Stimulated activated CD8-positive, alpha-beta memory T cell treated with anti-CD3 and anti-CD28 coated beads, Interleukin-2, amount 100 ng/mL, for 48 hours (primary cell): ENCODE measurements around the gene NUCB2.
A peak's percentile ranks its signal among the peaks of the same experiment; 100 is the strongest.

ENCODE experiments used
- DNase-seq, 2 donors: peaks; one replicate each; pipeline ENCODE4 v3.0.0-alpha.2; 2020; ENCODE audit warnings: low read depth in 2 of 2

NUCB2 gene

DNA sequence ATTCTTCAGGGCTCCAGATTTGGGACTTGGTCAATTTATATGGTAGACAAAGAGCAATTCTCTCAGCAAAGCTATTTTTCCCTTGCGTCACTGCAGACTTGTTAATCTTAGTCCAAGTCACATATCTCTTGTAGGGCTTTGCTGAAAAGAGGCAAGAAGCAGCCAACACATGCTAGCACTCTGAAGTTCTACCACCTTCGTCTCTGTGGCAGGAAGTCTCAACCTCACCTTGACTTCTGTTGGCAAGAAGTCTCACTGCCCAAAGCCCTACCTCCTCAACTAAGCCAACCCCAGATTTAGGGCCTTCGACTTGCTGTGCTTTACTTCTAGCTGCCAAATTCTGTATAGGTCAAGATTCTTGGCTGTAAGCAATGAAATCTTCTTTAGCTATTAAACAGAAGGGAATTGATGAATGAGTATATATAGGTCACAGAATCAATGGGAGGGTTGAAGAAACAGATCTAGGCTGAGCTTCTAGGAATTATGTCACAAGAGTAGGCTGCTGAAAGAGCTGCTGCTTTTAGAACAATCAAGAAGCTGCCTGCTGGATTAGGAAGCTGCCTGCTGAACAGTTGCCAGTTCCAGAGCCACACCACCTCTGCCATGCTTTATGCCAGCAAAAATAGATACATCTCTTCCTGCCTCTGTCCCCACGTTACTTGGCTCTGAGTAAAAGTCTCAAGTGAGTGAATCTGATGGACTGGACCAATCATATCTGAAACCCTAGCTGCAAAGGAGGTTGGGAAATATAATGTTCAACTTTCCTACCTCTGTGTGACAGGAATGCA, 57.5 kb downstream of the NUCB2 start:
- no peak for DNase-seq

DNA sequence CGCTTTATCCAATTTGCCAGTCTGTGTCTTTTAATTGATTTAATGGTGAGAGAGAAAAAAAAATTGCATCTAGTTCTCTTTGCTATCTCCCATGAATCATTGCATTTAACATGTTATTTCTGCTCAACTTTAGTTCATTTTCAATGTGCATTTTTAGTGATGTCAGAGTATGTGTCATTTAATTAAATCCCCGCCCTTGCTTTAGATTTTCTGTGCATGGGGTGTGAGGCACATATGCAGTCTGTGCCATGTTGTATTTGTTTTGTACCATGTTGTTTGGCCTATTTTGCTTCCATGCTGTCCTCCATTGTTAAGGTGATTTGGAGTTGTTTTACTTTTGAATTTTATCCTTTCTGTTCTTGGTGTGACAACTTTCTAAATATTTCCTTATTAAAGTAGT, 66.7 kb downstream of the NUCB2 start:
- no peak for DNase-seq

DNA sequence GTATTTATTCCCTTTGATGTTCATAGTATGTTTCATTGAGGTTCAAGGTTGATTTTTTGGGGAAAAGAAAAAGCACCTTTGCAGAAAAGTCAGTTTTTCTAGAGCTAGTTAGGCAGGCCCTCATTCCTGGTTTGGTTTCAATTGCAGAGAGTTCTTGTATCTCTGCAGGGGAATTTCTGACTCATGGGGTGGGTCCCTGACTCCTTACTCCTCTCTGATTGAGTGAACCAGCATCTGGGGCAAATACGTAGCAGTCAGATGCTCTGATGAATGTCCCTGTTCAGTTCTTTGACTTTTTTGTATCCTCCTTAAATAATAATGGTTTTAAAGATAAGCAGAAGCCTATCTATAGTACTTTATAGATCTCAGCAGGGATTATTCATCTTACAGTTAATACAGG, 67.4 kb downstream of the NUCB2 start:
- DNase-seq = peak; percentile 21 to 29

DNA sequence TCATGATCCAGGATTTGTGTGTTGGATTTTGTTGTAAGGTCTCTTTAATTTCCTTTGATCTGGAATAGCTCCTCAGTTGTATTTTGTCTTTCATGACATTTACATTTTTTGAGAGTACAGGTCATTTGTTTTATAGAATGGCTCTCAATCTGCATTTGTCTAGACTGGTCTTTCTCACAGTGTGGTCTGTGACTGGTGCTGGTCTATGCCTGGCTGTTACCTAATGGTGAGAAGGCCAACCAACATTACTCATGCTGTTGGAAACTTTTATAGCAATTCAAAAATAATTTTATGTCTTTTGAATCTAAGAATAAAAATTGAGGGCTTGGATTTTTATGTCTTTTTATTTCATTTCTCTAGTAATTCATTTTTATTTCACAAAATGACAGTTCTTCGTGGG, 71.1 kb downstream of the NUCB2 start:
- DNase-seq = no peak

DNA sequence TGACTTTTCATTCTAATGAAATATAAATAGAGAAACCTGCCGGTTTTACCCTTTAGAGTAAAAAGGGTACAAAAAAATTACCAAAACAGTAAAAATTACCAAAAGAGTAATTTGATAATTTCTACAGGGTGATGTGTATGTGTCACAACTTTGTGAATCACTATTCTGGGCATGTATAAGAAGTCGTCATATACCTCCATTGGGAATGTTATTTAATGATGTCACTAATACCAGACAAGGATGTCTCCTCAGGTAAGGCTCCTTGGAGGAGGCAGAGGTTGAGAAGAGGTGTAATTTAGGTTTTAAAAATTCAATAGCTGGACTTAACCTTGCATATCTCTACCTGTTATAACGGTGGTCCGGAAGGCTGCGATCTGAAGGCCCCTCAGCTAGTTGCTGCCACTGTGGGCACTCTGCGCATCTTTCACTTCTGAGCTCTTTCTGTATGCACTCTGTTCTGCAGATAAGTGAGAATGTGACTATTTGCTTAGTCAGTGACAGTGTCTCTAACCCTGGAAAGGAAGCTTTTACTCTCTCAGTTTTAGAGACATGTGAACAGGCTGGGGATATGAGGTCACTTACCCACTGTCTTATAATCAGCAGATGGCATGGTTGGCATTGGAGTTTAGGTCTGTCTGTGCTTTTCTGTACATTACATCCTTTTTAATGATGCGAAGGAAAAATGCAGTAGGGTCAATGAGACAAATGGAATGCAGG, 74.1 kb downstream of the NUCB2 start:
- DNase-seq = no peak

DNA sequence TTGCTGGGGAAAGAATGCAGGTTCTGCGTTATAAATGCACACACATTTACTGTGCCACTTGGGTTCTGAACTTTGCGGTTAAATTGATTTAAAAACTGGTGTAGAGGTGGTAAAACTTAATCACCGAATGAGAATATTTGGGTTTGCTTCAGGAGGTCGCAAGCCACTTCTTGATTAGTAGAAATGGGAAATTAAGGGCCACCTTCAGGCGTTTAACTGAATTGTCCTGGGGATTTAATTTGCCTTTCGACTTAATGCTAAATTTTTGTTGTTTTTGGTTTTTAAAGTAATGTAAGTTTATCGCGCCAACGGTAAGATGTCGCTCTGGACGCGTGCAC, 74.6 kb downstream of the NUCB2 start:
- DNase-seq = no peak

DNA sequence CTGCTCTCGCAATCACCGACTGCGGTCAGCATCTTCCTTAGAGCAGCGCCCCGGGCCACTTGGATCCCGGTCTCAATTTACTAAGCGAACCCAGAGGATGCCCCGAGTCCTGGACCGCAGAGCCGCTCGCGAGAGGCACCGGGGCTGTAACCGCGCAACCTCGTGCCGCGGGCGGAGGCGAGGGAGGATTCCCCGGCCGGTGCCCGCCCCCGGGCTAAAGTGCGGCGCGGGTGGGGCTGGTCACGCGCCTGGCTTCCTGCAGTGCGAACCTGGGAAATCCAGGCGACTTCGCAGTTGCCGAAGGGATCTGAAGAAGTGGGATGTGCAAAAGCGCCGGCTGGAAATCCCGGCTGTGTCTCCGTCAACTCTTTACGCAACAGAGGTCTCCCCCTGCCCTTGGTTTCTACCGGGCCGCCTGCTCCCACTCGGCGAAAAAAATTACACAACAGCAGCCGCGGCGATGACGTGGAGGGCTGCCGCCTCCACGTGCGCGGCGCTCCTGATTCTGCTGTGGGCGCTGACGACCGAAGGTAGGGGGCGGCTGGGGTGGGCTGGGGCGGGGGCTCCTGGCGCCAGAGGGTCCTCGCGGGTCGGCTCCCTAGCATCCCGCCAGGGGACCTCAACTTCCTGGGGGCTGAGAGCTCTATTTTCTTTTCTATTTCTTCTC, 75.1 kb downstream of the NUCB2 start, which contains the start of gene NCR3LG1:
TSS of gene NCR3LG1 (plus strand) at position 291 of the 667 bp plus-strand sequence. CDS start at position 461, 170 bp downstream.
- peak; percentile 36 to 39 for DNase-seq

DNA sequence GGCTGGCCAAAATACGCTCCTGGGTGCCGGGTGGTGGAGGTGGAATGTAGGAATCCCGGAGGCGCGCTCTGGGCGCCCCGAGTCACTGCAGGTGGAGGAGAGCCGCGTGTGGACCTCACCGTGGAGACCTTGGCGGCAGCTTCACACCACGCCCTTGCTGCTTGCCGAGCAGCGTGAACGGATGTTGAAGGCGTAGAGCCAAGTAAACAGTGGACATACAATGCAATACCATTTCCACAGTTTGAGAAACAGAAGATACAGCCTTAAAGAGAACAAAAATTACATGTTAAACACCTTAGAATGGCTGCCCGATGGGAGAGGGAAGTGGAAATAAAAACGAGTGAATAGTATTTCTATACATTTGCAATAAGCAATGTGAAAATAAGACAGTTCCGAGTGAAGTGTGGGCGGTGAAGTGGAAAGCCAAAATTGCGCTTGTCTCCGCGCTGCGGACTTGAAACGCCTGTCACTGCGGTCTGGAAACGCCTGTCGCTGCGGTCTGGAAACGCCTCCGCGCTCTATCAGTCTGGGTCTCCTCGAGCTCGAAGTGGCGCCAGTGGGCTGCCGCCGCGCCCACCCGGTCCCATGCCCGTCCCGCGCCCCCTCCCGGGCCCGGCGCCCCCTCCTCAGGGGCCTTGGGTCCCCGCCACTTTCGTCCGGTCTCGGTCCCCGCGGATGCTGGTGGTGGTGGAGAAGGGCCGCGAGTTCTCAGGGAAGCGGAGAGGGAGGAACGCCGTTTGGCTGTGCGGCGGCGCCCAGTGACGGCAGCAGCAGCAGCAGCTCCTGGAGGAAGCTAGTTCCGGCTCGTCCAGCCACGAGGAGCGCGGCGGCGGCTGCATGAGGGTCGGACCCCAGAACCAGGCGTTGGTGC, 76.6 kb downstream of the NUCB2 start:
- DNase-seq = peak; percentile 59 to 65

DNA sequence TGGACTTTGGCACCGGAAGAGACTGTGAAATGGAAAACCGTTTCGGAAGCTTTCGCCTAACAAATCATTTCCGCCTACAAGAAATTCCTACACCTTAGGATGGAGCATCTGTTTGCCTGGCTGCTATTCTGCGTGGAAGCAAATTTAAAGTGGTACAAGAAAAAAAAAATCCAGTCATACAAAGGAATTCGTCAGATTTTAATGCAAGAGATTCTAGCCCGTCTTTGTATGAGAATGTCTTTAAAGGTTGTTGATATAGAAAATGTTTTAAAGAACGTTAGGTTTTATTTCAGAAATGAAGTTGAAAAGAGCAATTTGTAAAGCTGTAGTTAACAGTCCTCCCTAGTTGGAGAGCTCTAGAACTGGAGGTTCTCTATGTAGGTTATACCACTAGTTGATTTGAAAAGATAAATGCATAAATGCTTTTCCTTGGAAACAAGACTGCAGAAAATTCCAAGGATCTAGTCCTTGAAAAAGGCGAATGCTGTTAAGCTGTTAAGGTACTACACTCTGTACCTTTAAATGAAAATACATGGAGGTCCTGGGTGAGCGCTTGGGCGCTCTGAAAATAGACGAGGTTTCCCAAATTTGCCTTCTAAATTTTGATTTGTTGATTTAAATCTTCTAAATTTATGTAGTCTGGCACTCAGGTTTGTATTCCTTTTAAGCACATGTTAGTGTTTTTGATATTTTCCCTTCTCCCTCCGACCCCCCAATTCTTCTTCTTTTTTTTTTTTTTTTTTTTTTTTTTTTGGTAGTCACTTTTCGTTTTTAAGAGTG, 77.5 kb downstream of the NUCB2 start:
- DNase-seq = no peak

DNA sequence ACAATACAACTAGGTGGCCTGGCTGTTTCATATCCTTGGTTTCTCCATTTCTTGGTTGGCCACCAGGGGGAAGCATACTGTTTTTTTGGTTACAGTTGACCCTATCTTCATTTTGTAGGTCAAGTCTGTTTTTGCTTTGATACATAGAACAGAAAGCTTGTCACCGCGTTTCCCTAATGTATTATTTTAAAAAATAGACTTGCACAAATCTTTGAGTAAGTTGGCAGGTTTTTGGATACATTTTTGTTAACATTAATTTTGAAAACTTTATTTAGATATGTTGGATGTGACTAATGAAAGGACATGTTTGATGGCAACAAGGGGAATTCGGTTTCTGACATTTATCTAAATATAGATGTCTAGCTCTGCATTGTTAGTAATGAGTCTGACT, 78.1 kb downstream of the NUCB2 start:
- peak; percentile 35 to 44 for DNase-seq

DNA sequence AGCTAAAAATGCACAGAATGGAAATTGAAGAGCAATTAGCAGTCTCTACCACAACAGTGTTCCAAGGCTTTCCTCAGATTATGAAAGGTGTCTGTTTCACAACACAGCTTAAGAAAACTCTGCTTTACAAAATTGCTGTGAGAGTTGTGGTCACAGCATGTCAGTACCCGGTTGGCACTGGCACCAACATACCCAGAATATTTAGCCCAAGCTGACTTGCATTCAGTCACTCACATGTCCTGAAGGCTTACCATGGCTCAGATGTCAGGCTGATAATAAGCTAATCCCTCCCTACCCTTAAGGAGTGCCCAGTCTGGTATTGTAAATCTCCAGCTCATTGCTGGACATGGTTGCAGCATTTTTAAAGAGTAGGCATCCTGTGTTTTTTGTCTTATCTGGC, 90.0 kb downstream of the NUCB2 start:
- no peak for DNase-seq

DNA sequence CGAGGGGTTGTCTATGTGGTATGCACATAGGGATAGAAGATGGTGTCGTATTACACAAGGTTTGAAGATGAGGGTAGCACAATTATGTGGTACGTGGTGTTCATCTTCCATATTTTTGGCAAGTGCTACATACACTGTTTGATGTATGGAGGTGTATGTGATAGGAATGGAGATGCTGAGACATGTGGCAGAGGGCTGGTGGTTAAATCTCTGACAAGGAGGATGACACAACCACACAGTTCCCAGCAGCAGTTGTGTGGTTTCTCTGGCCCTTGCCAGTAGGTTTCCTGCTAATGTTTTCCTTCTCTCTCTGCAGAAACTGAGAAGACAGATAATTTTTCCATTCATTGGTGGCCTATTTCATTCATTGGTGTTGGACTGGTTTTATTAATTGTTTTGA, 92.0 kb downstream of the NUCB2 start:
- DNase-seq = no peak

DNA sequence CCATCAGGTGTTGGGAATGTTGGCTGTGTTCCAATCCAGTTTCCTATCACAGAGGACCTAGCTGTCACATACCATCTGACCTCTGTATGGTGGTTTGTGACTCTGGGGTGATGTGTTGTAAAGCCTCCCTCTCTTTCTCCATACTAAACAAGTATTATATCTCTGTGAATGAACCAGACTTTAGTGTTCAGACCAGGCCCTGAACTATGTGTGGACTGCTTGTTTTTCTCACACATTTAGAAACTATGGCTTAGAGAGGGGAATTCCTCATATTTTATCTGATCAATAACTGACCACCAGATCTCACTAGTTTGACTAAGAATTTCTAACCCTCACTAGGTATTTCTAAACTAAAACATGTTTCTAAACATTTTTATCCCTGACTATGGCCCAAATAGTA, 92.6 kb downstream of the NUCB2 start:
- no peak for DNase-seq

DNA sequence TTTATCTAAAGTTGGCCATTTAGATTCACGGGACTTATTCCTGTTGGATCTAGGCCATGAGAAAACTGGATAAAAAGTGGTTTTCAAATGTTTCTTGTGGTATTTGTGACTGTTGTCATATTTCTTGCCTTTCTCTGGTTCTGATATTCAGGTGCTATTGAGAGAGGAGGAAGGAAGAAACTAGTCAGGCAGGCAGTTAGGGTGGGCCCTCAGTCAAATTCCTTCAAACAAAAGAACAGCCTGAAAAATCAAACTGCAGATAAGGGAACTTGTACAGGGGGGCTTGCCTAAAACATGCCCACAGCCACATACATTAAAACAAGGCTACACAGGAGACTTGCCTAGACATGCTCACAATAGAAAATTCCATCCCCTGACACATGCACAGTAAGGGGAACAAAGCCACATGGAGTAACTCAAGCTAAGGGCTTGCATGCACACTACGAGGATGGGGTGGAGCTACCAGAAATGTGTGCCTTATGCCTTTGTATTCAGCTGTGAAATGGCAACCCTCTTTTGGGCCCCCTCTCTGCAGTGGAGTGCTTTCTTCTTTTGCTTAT, 93.2 kb downstream of the NUCB2 start:
- no peak for DNase-seq

DNA sequence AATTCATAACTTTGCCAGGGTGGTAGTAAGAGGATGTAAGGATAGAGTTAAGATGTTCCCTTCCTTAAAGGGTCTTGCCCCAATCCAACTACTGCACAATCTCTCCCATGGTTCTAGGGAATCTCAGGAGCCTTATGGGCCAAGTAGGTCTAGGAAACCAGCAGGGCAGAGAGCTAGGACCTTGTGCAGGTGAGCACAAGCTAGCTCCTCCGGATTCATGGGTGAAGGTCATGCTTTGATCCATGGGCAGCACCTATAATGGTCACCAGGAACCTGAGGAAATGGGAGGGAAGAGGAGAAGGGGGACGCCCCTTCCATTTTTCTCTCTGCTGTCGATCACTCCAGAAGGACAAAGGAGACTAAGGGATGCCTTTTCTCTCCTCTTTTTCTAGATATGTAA, 95.1 kb downstream of the NUCB2 start:
- no peak for DNase-seq

DNA sequence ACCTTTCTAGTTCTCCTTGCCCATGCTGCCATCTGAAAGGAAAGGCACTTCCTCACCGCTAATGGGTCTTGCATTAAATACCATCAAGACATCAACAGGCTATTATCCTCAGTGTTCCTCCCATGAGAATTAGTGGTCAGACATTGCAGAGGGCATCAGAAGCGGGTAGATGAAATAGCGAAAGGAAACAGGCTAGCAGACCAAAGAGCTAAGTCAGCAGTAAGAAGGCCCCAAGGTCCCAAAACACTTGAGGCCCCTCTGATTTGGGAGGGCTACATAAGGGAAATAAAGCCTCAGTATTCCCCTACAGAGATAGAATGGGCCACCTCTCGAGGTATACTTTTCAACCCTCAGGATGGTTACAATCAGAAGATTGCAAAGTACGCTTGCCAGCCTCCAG, 99.0 kb downstream of the NUCB2 start:
- no peak for DNase-seq

DNA sequence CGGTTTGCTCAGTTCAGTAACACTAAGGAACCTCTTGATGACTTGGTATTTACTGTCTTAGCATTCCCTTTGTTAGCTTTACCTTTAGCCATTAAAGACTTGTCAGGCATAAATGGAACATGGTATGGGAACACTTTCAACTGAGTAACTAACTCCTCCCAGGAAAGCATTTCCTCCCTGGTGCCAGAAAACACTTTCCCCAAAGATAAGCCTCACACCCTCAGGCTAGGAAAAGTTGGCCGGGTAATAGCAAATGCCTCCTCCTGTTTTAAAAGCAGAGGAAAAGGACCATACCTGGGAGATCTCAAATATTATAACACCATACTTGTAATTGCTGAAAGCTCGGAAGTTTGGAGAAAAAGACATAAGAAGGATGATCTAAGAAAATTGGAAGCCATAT, 100.0 kb downstream of the NUCB2 start:
- DNase-seq = no peak

DNA sequence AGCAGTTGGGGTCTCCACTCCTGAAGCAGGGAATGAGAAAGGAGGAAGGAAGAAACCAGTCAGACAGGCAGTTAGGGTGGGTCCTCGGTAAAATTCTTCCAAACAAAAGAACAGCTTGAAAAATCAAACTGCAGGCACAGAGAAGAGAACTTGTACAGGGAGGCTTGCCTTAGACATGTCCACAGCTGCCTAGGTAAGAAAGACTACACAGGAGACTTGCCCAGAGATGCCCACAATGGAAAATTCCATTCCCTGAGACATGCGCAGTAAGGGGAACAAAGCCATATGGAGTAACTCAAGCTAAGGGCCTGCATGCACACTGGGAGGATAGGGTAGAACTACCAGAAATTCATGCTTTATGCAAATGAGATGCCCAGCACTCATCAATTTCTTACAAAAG, 102.1 kb downstream of the NUCB2 start:
- no peak for DNase-seq

DNA sequence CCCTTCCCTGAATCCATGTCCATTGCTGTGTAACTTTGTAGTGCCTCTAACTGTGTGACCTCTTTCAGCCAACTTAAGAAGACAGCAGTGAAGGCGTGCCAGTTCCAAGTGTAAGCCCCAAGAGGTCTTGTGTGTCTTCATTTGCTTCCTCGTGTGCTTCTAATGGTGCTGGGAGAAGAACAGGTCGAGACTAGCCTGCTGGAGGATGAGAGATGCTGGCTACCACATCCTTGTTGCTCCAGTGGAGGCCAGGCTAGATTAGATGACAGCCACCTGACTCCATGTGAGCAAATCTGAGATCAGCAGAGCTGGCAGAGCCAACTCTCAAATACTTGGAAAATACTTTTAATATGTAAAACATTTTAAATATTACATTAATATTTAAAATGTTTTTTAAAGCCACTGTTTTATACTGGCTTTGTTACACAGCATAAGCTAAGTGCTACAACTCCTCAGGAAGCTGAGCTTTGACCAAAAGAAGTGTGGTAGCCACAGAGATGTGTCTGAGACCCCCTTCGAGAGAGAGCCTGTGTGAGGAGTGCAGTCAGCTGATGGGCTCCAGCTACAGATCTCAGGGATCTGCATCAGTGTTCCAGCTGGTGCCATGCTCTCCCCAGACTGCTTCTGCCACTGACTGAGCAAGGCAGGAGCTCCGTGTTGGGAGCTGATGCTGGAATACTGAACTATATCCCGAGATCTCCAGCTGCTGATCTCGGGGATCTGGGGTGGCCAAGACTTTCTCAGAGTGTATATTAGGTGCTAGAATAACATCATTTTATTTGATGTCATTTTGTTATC, 103.0 kb downstream of the NUCB2 start:
- no peak for DNase-seq

DNA sequence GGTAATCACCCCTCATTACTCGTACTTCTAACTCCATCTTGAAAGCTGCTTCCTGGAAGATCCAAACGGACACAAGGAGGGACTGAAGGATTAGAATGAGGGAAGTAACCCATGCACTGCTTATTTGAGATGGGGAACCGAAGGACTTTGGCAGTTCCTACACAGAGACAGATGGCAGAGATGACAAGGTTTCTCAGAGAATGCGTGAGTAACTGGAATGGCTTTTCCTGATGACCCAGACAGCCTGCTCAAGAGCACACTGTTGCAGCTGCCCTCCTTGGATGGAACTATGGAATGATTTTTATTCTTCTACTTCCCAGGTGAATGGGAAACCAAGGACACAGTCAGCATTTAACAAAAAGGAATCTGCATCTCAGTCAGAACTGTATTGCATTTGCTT, 104.6 kb downstream of the NUCB2 start:
- no peak for DNase-seq
